ENCODE results near the gene CALU.

The CALU gene

GRCh38 chr7:128759242-128759641 lies 20.1 kb downstream of the CALU start:
- Histone ChIP-seq H3K9me3 (no peaks in the 10 kb centered on the region), H3K27me3 (no peaks in the 10 kb centered on the region), H3K36me3 (peaks cover 25 to 75% (median 29%) of the 10 kb centered on the region in 3 donors), H3K27ac (no peak overlapping the region), H3K4me1 (peaks cover 0 to 46% (median 17%) of the 10 kb centered on the region in 4 donors), H3K4me3 (no peak overlapping the region)
- intact Hi-C loops (cut with DNase I; ENCODE audit: low total_unique reads): no loop called here
- no peak for DNase-seq
- TF ChIP-seq, protein P1, sequence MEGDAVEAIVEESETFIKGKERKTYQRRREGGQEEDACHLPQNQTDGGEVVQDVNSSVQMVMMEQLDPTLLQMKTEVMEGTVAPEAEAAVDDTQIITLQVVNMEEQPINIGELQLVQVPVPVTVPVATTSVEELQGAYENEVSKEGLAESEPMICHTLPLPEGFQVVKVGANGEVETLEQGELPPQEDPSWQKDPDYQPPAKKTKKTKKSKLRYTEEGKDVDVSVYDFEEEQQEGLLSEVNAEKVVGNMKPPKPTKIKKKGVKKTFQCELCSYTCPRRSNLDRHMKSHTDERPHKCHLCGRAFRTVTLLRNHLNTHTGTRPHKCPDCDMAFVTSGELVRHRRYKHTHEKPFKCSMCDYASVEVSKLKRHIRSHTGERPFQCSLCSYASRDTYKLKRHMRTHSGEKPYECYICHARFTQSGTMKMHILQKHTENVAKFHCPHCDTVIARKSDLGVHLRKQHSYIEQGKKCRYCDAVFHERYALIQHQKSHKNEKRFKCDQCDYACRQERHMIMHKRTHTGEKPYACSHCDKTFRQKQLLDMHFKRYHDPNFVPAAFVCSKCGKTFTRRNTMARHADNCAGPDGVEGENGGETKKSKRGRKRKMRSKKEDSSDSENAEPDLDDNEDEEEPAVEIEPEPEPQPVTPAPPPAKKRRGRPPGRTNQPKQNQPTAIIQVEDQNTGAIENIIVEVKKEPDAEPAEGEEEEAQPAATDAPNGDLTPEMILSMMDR (IDR thresholded peaks at IDR 0.05): no peak

- intact Hi-C loops (cut with DNase I; ENCODE audit: low total_unique reads): no loop called here
- DNase-seq: no peak
- Histone ChIP-seq H3K36me3 (peaks cover 40 to 98% (median 45%) of the 10 kb centered on the region in 3 donors), H3K27me3 (no peaks in the 10 kb centered on the region), H3K27ac (peak overlapping the region in 1 of 2 donors; percentile 40), H3K4me3 (no peak overlapping the region), H3K4me1 (peaks cover 0 to 11% (median 0%) of the 10 kb centered on the region in 4 donors), H3K9me3 (no peaks in the 10 kb centered on the region)
- TF ChIP-seq, protein P1 (IDR thresholded peaks at IDR 0.05): no peak
Measured at GRCh38 chr7:128763541-128763940, 24.4 kb downstream of the CALU start.

- Histone ChIP-seq H3K4me3 (no peak overlapping the region), H3K4me1 (peaks cover 0 to 11% (median 0%) of the 10 kb centered on the region in 4 donors), H3K27me3 (no peaks in the 10 kb centered on the region), H3K27ac (no peak overlapping the region), H3K36me3 (peaks cover 53 to 97% (median 55%) of the 10 kb centered on the region in 3 donors), H3K9me3 (no peaks in the 10 kb centered on the region)
- no peak for DNase-seq
- intact Hi-C loops (cut with DNase I; ENCODE audit: low total_unique reads): no loop called here
- TF ChIP-seq, protein P1 (IDR thresholded peaks at IDR 0.05): no peak
Measured at GRCh38 chr7:128767475-128768110, 28.4 kb downstream of the CALU start.

DNA sequence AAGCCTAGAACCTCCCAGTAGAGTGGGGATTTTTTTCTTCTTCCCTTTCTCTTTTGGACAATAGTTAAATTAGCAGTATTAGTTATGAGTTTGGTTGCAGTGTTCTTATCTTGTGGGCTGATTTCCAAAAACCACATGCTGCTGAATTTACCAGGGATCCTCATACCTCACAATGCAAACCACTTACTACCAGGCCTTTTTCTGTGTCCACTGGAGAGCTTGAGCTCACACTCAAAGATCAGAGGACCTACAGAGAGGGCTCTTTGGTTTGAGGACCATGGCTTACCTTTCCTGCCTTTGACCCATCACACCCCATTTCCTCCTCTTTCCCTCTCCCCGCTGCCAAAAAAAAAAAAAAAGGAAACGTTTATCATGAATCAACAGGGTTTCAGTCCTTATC lies 31.1 kb downstream of the CALU start:
- H3K4me1 ChIP-seq: no peaks in the 10 kb centered on the region
- no peaks in the 10 kb centered on the region for H3K9me3 ChIP-seq
- TF ChIP-seq, protein P1 (IDR thresholded peaks at IDR 0.05): no peak
- H3K36me3 ChIP-seq: peaks cover 49 to 89% (median 74%) of the 10 kb centered on the region in 3 donors
- DNase-seq: no peak
- H3K27me3 ChIP-seq: no peaks in the 10 kb centered on the region
- intact Hi-C loops (cut with DNase I; ENCODE audit: low total_unique reads): no loop called here
- H3K27ac ChIP-seq: no peak overlapping the region
- no peak overlapping the region for H3K4me3 ChIP-seq

DNA sequence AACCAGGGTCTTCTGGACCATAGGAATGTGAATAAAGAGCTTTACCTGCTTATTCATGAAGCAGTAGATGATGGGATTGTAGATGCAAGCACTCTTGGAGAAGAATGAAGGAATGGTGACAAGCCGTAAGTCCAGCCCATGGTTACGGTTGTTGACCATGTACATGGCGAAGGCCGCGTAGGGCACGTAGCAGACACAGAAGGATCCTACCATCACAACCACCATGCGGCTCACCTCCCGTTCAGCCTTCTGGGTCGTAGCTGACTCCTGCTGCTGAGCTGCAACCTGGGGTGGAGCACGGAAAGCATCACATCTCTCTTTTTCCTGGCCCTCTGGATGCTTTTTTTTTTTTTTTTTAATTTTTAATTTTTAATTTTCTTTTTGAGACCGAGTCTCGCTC lies 34.4 kb downstream of the CALU start:
- Histone ChIP-seq H3K27me3 (no peaks in the 10 kb centered on the region), H3K4me1 (no peaks in the 10 kb centered on the region), H3K36me3 (peaks cover 30 to 59% (median 56%) of the 10 kb centered on the region in 3 donors), H3K27ac (no peak overlapping the region), H3K9me3 (no peaks in the 10 kb centered on the region), H3K4me3 (no peak overlapping the region)
- DNase-seq: no peak
- TF ChIP-seq, protein P1 (IDR thresholded peaks at IDR 0.05): no peak
- intact Hi-C loops (cut with DNase I; ENCODE audit: low total_unique reads): no loop called here
